GM19025 (cell line): ENCODE data around the gene GTF2H2C.
"Not testable (repeated sequence)": the region's sequence is repeated elsewhere in the genome, so short reads cannot be mapped to it uniquely, and the experiment has no call there.

Experiments
- ATAC-seq: cut with Tn5 transposase; IDR thresholded peaks from one replicate; pipeline ENCODE4 v1.9.1; 2021; ENCODE audit warnings: mild to moderate bottlenecking, low read depth, moderate library complexity; ENCODE audit not compliant: unreplicated experiment

GTF2H2C gene

GRCh38 chr5:69560587-69561431, 818 bp downstream of the GTF2H2C start:
- ATAC-seq = not testable (repeated sequence)

GRCh38 chr5:69566172-69566571, 6.2 kb downstream of the GTF2H2C start:
- not testable (repeated sequence) for ATAC-seq

GRCh38 chr5:69568072-69568471, 8.1 kb downstream of the GTF2H2C start:
- not testable (repeated sequence) for ATAC-seq

- not testable (repeated sequence) for ATAC-seq
Measured at GRCh38 chr5:69583356-69583755, 23.4 kb downstream of the GTF2H2C start.

GRCh38 chr5:69596114-69596840, 36.3 kb downstream of the GTF2H2C start:
- not testable (repeated sequence) for ATAC-seq

GRCh38 chr5:69601947-69602346, 42.0 kb downstream of the GTF2H2C start:
- ATAC-seq = not testable (repeated sequence)

- ATAC-seq = not testable (repeated sequence)
Measured at GRCh38 chr5:69606839-69607238, 46.8 kb downstream of the GTF2H2C start.

- ATAC-seq = not testable (repeated sequence)
Measured at GRCh38 chr5:69607750-69608149, 47.8 kb downstream of the GTF2H2C start.

- ATAC-seq = not testable (repeated sequence)
Measured at GRCh38 chr5:69608861-69609496, 49.0 kb downstream of the GTF2H2C start.

- ATAC-seq = not testable (repeated sequence)
Measured at GRCh38 chr5:69614843-69615242, 54.9 kb downstream of the GTF2H2C start.

GRCh38 chr5:69631879-69632278, 71.9 kb downstream of the GTF2H2C start:
- ATAC-seq = not testable (repeated sequence)
